Measurements from ENCODE around the gene CD300LB.

DNA sequence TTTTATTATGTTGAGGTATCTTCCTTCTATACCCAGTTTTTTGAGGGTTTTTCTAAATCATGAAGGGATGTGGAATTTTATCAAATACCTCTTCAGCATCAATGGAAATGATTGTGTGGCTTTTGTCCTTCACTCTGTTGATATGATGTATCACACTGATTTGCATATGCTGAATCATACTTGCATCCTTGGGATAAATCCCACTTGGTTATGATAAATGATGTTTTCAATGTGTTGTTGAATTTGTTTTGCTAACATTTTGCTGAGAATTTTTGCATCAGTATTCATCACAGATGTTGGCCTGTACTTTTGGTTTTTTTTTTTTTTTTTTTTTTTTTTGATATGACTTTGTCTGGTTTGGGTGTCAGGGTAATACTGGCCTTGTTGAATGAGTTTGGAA, 23.1 kb downstream of the CD300LB start:
- TF ChIP-seq SUZ12 (IDR thresholded peaks at IDR 0.05; ENCODE audit: extremely low read depth, insufficient read depth, insufficient read length) (no peak), YY1 (IDR thresholded peaks at IDR 0.05; ENCODE audit: insufficient read depth, insufficient read length) (no peak), ZNF274 (IDR thresholded peaks at IDR 0.05; ENCODE audit: low read depth, low read length) (no peak)

Measured in NT2/D1 (cell line).